Endometrial microvascular endothelial cells (primary cell): Measurements from ENCODE around the gene MBNL2. TPM values are rescaled to one million over a fixed set of nuclear protein-coding genes. Genes with fewer than 3 reads are reported as not detected.

ENCODE experiments used
- in situ Hi-C: cut with HindIII; loops from 2 replicates; pipeline ENCODE4 v1.10.0; 2017; ENCODE audit warnings: low sequenced_read_pairs, low pct_unique_long_range_greater_than_20kb; ENCODE audit errors: inconsistent ontology term
- total RNA-seq: library from RNA; depleted of rRNA; stranded (reverse); fragments of >200 nt; gene quantifications from one replicate; pipeline ENCODE4 v1.2.3, GENCODE V29; 2015; ENCODE audit errors: inconsistent ontology term

Gene MBNL2
- total RNA-seq, 1 donor from 2014 or later = 76.1 TPM

DNA sequence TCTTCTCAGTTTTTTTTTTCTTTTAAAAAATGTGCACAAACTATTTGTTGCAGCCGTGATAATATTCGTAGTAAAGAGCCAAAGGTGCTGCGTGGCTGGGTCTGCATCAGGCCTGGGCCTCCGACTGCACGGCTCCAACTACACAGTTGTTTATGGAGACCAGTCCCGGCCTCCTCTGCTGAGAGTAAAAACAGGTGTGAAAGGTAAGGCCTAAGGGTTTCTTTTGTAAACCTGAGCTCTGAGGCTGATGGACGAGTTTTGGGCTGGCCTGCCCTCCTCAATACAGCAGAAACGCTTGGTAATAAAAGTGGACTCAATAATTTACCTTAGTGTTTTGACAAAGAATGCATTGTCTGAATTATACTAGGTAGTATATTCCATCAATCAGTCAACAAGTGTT lies 3.9 kb downstream of the MBNL2 start:
- in situ Hi-C loops = loop anchor here (10.0 kb wide), 1 partner anchor 209 kb away; the partner anchor contains the start of gene RAP2A

DNA sequence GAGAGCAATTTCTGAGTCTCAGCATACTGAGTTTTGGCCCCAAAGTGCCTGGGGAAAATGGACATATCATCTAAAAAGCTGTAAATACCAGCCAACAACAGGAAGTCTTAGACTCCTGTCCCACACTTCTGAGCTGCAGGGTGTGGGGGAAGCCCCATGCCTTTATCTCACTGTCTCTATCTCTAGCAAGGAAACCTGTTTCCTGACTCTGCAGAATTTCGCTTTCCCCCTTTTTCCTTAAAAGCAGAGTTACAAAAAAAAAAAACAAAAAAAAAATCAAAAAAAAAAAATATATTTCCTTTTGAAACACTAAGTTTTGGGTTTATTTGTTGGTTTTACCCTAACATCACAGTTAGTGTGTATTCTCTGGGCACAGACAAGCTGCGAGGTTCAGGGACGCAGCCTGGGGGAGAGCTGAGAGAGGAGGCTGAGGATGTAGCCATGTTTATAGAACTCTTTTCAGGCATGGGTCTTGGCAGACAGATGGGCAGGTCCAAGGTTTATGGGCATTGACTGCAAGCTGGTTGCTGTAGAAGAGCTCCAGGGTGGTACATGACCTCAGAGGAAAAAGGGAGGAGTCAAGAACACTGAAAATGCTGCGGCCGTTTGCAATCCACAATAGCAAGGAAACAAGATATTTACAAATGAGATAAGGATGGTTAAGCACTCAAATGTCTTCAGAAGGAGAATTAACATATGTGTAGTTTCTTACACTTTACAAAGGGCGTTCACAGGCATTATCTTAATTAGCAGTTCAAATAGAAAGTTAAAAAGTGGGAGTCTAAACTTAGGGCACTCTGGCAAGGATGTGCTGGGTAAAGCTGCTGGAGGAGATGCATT lies 4.9 kb downstream of the MBNL2 start:
- in situ Hi-C loops = loop anchor here (10.0 kb wide), 1 partner anchor 208 kb away; the partner anchor contains the start of gene RAP2A

GRCh38 chr13:97228850-97229521 lies 6.9 kb downstream of the MBNL2 start:
- in situ Hi-C loops = loop anchor here (10.0 kb wide), 1 partner anchor 206 kb away; the partner anchor contains the start of gene RAP2A

GRCh38 chr13:97229699-97230098 lies 7.6 kb downstream of the MBNL2 start:
- in situ Hi-C loops = loop anchor here (10.0 kb wide), 1 partner anchor 205 kb away; the partner anchor contains the start of gene RAP2A

GRCh38 chr13:97231118-97231828 lies 9.1 kb downstream of the MBNL2 start:
- in situ Hi-C loops = no loop called here

DNA sequence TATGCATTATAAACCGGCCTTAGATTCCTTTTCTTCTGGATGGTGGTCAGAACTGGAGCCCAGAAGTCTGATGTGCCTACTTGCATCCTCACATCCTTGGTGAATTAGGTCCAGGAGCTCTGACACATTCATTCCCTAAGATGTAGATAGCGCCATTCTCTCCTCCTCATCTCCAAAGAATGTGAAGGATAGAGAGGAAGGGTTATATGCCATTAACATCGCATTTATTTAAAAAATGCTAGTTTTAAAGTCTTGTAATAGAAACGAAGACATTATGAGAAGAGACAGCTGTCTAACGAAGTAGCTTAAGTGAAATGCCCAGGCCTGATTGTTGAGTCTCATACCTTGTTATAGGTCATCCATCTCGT lies 9.7 kb downstream of the MBNL2 start:
- in situ Hi-C loops = no loop called here

DNA sequence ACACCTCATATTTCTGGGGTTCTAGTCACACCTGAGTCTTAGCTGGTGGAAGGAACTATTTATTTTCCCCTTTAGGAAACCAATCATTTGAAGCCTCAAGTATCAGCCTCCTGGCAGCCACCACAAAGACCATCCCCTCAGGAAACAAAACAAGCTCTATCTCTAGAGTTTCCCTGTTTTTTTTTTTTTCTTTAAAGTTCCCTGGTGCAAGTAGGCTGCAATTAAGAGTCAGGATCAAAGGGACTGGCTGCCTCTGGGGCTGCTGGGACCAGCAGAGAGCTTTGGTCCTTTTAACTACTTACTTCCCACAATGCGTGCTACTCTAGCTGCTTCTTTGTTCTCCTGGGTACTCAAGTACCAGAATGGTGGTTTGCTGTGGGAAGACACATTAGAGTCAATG lies 11.4 kb downstream of the MBNL2 start:
- in situ Hi-C loops = no loop called here

DNA sequence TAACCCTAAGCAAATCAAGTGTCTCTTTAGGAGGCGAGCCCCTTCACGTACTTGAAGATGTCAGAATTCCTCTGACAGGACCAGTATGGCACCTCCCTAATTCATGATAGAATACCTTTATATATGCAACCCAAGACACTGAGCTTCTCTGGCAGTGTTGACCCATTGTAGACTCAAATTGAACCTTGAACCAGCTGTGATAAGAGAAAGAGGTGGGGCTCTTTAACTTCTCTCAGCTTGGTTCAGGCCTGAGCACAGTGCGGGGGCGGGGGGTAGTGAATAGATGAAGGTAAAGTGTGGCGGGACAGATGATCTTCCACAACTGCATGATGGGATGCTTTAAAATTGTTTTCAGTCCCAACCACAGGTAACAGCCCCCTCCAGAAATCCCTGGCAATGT lies 12.1 kb downstream of the MBNL2 start:
- in situ Hi-C loops = no loop called here

GRCh38 chr13:97234742-97235141 lies 12.6 kb downstream of the MBNL2 start:
- in situ Hi-C loops = no loop called here

GRCh38 chr13:97235549-97236231 lies 13.6 kb downstream of the MBNL2 start:
- in situ Hi-C loops = no loop called here

DNA sequence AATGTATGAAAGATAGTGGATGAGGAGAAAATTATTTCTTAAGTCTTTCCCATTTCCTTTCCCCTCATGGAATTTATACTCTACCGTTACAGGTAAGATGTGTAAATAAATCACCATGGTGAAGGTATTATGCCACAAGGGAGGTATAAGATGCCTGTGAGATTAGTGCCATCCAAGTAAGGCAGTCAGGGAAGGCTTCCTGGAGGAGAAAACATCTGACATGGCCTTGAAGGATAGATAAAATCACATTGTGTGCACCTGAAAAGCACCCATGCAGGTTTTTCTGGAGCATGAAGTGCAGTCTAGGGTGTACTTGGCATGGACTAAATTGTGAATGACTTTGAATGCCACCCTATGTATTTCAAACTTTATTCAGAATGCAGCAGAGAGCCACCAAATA lies 15.3 kb downstream of the MBNL2 start:
- in situ Hi-C loops = no loop called here

DNA sequence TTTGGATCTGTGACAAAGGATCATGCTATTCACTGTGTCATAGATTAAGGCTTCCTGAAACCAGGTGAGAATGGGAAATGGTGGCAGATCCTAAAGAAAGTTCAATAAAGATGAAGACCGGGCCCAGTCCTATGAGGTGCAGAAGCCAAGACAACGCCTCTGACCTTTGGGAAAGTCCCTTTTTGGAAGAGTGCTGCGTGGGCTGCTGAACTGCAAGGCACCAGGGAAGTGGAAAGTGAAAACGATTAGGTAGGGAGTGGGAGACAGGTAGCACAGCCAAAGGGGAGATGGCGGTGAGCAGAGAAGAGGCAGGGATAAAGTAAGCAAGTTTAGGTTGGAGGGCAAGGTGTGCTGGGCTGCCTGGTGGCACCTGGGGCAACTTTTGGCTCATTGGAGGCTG lies 16.3 kb downstream of the MBNL2 start:
- in situ Hi-C loops = no loop called here

DNA sequence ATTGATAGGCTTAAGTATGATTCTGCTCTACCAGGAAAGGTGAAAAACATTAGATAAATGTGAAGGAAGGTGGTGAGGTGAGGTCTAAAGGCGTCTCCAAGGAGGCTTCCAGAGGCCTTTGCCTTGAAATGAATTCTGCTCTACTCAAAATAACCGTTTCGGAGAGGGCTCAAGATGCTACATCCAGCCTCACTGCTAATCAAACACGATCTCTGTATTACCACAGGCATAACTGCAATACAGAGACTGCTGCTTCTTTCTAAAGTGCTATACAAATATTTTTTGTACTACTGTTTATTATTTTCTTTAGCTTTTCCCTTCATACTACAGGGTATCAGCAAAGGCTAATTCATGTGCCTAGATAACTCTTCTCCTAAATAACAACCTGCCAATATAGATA lies 16.8 kb downstream of the MBNL2 start:
- in situ Hi-C loops = no loop called here

GRCh38 chr13:97239306-97239705 lies 17.2 kb downstream of the MBNL2 start:
- in situ Hi-C loops = no loop called here

- in situ Hi-C loops = no loop called here
Observed at GRCh38 chr13:97239943-97240787, 18.0 kb downstream of the MBNL2 start.

- in situ Hi-C loops = no loop called here
Observed at GRCh38 chr13:97240788-97241734, 18.9 kb downstream of the MBNL2 start.

DNA sequence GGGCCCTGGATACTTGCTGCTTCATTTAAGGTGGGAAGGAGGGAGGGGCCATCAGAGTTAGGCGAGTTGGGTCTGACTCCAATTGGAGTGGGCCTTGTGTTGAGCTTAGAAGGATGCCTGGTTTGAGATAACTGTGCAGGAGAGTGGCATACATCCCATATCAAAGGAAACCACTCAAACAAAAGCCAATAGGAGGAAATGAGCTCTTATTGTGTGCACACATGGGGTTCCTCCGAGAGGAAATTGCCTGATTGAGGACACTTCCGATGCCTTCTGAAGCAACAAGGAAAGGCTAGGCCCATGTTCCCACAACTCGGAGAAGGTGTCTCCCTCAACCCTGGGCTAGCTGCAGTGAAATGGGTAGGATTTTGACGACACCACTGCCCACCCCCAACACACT lies 19.6 kb downstream of the MBNL2 start:
- in situ Hi-C loops = no loop called here
